SK-N-SH (cell line): ENCODE measurements around the gene PALM. TPM values are rescaled to one million over a fixed set of nuclear protein-coding genes. Genes with fewer than 3 reads are reported as not detected.

Experiments used
- CTCF ChIA-PET: fragments of 300-600, 350-600 bp; formaldehyde crosslinking; extraction: SDS; loops from one replicate; lab custom pipeline; 2021; lab: Yijun Ruan, JAX
- POLR2A ChIA-PET: fragments of 350-600 bp; sonication (Branson Sonifier 250); formaldehyde crosslinking; extraction: SDS; loops from one replicate; lab custom pipeline; 2020; ENCODE audit warnings: antibody characterized with exemption, inconsistent platforms; lab: Yijun Ruan, JAX
- DNase-seq: peaks from one replicate; pipeline ENCODE4 v3.0.0; 2012
- H2AFZ ChIP-seq: fragments of 200-600 bp; sonication (generic); 2 replicates; pipeline ENCODE4 v1.8.1; 2016; ENCODE audit warnings: antibody characterized with exemption, mild to moderate bottlenecking, low read depth
- H3F3A ChIP-seq: fragments of 200-600 bp; sonication (generic); replicated peaks from 2 replicates; pipeline ENCODE3; 2016; ENCODE audit warnings: antibody characterized with exemption, mild to moderate bottlenecking; ENCODE audit not compliant: insufficient read depth
- H3K27ac ChIP-seq, 2 experiments: fragments of 200-500 bp in 1 of 2; fragments of 200-600 bp in 1 of 2; sonication (Bioruptor generic) in 1 of 2; sonication (generic), shearing (Covaris generic) in 1 of 2; 2 replicates each; pipeline versions ENCODE4 v1.5.1 to v1.6.1; 2014 to 2016; ENCODE audit warnings: low read depth in 2 of 2, inconsistent platforms in 1 of 2, low read length in 1 of 2, mild to moderate bottlenecking in 1 of 2, mixed read lengths in 1 of 2
- H3K27me3 ChIP-seq: fragments of 200-600 bp; sonication (generic), shearing (Covaris generic); 2 replicates; pipeline ENCODE4 v1.6.1; 2016; ENCODE audit warnings: mixed run types; ENCODE audit not compliant: insufficient read depth
- H3K36me3 ChIP-seq, 2 experiments: fragments of 200-500 bp in 1 of 2; fragments of 200-600 bp in 1 of 2; sonication (Bioruptor generic) in 1 of 2; sonication (generic) in 1 of 2; replicated peaks in 1 of 2; 2 replicates each; pipeline versions ENCODE3 to v1.5.1; 2014 to 2016; ENCODE audit warnings: low read length in 1 of 2, mild to moderate bottlenecking in 1 of 2; ENCODE audit not compliant: insufficient read depth in 2 of 2, control insufficient read depth in 1 of 2
- H3K4me1 ChIP-seq, 2 experiments: fragments of 200-500 bp in 1 of 2; fragments of 200-600 bp in 1 of 2; sonication (Bioruptor generic) in 1 of 2; sonication (generic), shearing (Covaris generic) in 1 of 2; 2 replicates each; pipeline versions ENCODE4 v1.5.1 to v1.6.1; 2014 to 2016; ENCODE audit warnings: low read depth in 1 of 2, low read length in 1 of 2, mixed run types in 1 of 2; ENCODE audit not compliant: insufficient read depth in 2 of 2, control insufficient read depth in 1 of 2
- H3K4me2 ChIP-seq: fragments of 200-600 bp; sonication (generic), shearing (Covaris generic); 2 replicates; pipeline ENCODE4 v1.6.1; 2017; ENCODE audit warnings: mixed run types
- H3K4me3 ChIP-seq, 2 experiments: fragments of 200-500 bp in 1 of 2; fragments of 200-600 bp in 1 of 2; sonication (Bioruptor generic) in 1 of 2; sonication (generic), shearing (Covaris generic) in 1 of 2; 2 replicates each; pipeline versions ENCODE4 v1.5.1 to v1.8.1; 2014 to 2016; ENCODE audit warnings: low read depth in 2 of 2, inconsistent platforms in 1 of 2, low read length in 1 of 2, mild to moderate bottlenecking in 1 of 2, mixed read lengths in 1 of 2, moderate library complexity in 1 of 2
- H3K79me2 ChIP-seq: fragments of 200-600 bp; sonication (generic); 2 replicates; pipeline ENCODE4 v1.8.1; 2017; ENCODE audit warnings: mild to moderate bottlenecking; ENCODE audit not compliant: insufficient read depth
- H3K9ac ChIP-seq: fragments of 200-600 bp; sonication (generic); 2 replicates; pipeline ENCODE4 v1.6.1; 2017; ENCODE audit warnings: mixed run types
- H3K9me2 ChIP-seq: fragments of 200-600 bp; sonication (generic); 2 replicates; pipeline ENCODE4 v1.6.1; 2017; ENCODE audit warnings: mixed run types
- H3K9me3 ChIP-seq: fragments of 200-600 bp; sonication (generic); 2 replicates; pipeline ENCODE4 v1.6.1; 2017; ENCODE audit warnings: mixed run types, mild to moderate bottlenecking, moderate library complexity
- H4K20me1 ChIP-seq: fragments of 200-600 bp; sonication (generic); 2 replicates; pipeline ENCODE4 v1.6.1; 2017; ENCODE audit warnings: mild to moderate bottlenecking, mixed run types; ENCODE audit not compliant: insufficient read depth
- MEF2A ChIP-seq: IDR thresholded peaks from 2 replicates; pipeline ENCODE4 v1.4.0; 2012; ENCODE audit warnings: low read depth, borderline replicate concordance
- NRF1 ChIP-seq: IDR thresholded peaks from 2 replicates; pipeline ENCODE4 v1.6.1; 2012; ENCODE audit warnings: low read depth, mild to moderate bottlenecking, low read length
- RAD21 ChIP-seq: IDR thresholded peaks from 2 replicates; pipeline ENCODE4 v1.6.1; 2012; ENCODE audit warnings: mild to moderate bottlenecking, low read length
- RCOR1 ChIP-seq: fragments of 150-350 bp; IDR thresholded peaks from 2 replicates; pipeline ENCODE4 v1.6.1; 2017; ENCODE audit warnings: antibody characterized with exemption, low read length
- TEAD4 ChIP-seq: IDR thresholded peaks from 2 replicates; pipeline ENCODE4 v1.4.0; 2012; ENCODE audit warnings: mild to moderate bottlenecking, borderline replicate concordance; ENCODE audit not compliant: insufficient read depth
- WGBS: methylation state at CpG from one replicate; pipeline ENCODE4 v1.1.6; 2017; ENCODE audit warnings: low lambda C conversion rate; 5-methylcytosine and 5-hydroxymethylcytosine counted together
- polyA plus RNA-seq, 3 experiments: library from polyadenylated mRNA; depleted of rRNA; stranded (reverse); fragments of >200 nt; gene quantifications; 2 replicates each; pipeline ENCODE4 v1.2.3, GENCODE V29; 2012
- TF ChIP-seq, protein P1 (sequence below): IDR thresholded peaks from 2 replicates; pipeline ENCODE4 v1.4.0; 2012; ENCODE audit warnings: low read depth
- TF ChIP-seq, protein P2 (sequence below): IDR thresholded peaks from 2 replicates; pipeline ENCODE4 v1.6.1; 2012; ENCODE audit warnings: mild to moderate bottlenecking, low read depth, low read length, moderate library complexity
- TF ChIP-seq, protein P3 (sequence below): IDR thresholded peaks from 2 replicates; pipeline ENCODE4 v1.4.0; 2012; ENCODE audit warnings: low read depth, borderline replicate concordance
- TF ChIP-seq, protein P4 (sequence below): fragments of 150-350 bp; IDR thresholded peaks from 2 replicates; pipeline ENCODE4 v1.6.1; 2016; ENCODE audit warnings: mild to moderate bottlenecking, low read depth, low read length

Gene PALM
- polyA plus RNA-seq, 1 of the 3 experiments (the other 2 are of a cell fraction), result 15.6 TPM

DNA sequence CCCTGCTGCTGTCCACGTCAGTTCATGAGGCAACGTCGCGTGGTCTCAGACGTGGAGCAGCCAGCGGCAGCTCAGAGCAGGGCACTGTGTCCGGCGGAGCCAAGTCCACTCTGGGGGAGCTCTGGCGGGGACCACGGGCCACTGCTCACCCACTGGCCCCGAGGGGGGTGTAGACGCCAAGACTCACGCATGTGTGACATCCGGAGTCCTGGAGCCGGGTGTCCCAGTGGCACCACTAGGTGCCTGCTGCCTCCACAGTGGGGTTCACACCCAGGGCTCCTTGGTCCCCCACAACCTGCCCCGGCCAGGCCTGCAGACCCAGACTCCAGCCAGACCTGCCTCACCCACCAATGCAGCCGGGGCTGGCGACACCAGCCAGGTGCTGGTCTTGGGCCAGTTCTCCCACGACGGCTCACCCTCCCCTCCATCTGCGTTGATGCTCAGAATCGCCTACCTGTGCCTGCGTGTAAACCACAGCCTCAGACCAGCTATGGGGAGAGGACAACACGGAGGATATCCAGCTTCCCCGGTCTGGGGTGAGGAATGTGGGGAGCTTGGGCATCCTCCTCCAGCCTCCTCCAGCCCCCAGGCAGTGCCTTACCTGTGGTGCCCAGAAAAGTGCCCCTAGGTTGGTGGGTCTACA lies 25.9 kb upstream of the PALM start:
- Histone ChIP-seq H3K36me3 (peaks cover 0 to 3% of the 10 kb centered on the region in 2 experiments), H3K9me3 (no peaks in the 10 kb centered on the region), H3F3A (peaks cover 5% of the 10 kb centered on the region), H4K20me1 (no peaks in the 10 kb centered on the region), H2AFZ (no peak overlapping the region), H3K9ac (no peak overlapping the region), H3K4me1 (peaks cover 4 to 12% of the 10 kb centered on the region in 2 experiments; a peak in 3 of 4 replicates), H3K9me2 (no peaks in the 10 kb centered on the region), H3K79me2 (peaks cover 19% of the 10 kb centered on the region), H3K27me3 (no peaks in the 10 kb centered on the region), H3K27ac (no peak overlapping the region), H3K4me3 (no peak overlapping the region), H3K4me2 (no peak overlapping the region)
- ChIA-PET CTCF (interaction anchor here (0.9 kb wide), 1 partner anchor 25 kb away, joined by 5 read pairs; no protein-coding TSS in a partner anchor), POLR2A (no interaction called here)
- TF ChIP-seq RCOR1 (no peak), NRF1 (no peak)
- WGBS, result 100% methylated on average over 5 of the region's 25 CpGs
- no peak for DNase-seq

DNA sequence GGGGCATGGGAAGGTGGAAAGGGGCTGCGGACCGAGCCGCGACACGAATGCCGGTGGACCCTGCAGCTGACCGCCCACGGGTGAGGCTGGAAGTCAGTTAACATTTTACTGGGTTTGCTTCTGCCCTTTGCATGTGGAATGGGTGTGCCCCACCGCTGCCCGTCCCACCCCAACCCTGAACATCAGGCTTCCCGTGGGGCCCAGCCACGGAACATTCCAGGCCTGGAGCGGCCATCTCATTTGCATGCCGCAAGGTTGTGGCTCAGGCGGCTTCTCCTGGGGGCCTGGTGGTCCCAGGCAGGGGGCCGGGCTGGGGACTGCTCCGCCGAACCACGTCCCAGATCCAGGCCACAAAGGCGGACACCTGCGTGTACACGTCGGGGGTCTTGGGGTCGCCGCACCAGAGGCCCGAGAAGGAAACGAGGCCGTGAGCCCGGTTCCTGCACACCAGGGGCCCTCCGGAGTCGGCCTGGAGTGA lies 23.2 kb upstream of the PALM start:
- ChIA-PET CTCF (interaction anchor here (0.5 kb wide), 1 partner anchor 49 kb away, joined by 3 read pairs; no protein-coding TSS in a partner anchor), POLR2A (no interaction called here)
- no peak overlapping the region for H3K27ac ChIP-seq
- H3K9ac ChIP-seq, result no peak overlapping the region
- DNase-seq, result no peak
- TF ChIP-seq, protein P1, sequence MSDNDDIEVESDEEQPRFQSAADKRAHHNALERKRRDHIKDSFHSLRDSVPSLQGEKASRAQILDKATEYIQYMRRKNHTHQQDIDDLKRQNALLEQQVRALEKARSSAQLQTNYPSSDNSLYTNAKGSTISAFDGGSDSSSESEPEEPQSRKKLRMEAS, result no peak
- TF ChIP-seq TEAD4, result no peak
- no peak for TF ChIP-seq MEF2A
- WGBS, result 83% methylated on average over 10 of the region's 31 CpGs
- H2AFZ ChIP-seq, result no peak overlapping the region
- no peak overlapping the region for H3K4me2 ChIP-seq
- H3K36me3 ChIP-seq, result no peaks in the 10 kb centered on the region
- H3K27me3 ChIP-seq, result no peaks in the 10 kb centered on the region
- peaks cover 0 to 4% of the 10 kb centered on the region in 2 experiments; a peak in 1 of 4 replicates for H3K4me1 ChIP-seq
- H3K79me2 ChIP-seq, result no peaks in the 10 kb centered on the region
- H3K9me3 ChIP-seq, result no peaks in the 10 kb centered on the region
- no peak overlapping the region for H3K4me3 ChIP-seq
- no peaks in the 10 kb centered on the region for H4K20me1 ChIP-seq
- H3K9me2 ChIP-seq, result no peaks in the 10 kb centered on the region
- H3F3A ChIP-seq, result no peaks in the 10 kb centered on the region

DNA sequence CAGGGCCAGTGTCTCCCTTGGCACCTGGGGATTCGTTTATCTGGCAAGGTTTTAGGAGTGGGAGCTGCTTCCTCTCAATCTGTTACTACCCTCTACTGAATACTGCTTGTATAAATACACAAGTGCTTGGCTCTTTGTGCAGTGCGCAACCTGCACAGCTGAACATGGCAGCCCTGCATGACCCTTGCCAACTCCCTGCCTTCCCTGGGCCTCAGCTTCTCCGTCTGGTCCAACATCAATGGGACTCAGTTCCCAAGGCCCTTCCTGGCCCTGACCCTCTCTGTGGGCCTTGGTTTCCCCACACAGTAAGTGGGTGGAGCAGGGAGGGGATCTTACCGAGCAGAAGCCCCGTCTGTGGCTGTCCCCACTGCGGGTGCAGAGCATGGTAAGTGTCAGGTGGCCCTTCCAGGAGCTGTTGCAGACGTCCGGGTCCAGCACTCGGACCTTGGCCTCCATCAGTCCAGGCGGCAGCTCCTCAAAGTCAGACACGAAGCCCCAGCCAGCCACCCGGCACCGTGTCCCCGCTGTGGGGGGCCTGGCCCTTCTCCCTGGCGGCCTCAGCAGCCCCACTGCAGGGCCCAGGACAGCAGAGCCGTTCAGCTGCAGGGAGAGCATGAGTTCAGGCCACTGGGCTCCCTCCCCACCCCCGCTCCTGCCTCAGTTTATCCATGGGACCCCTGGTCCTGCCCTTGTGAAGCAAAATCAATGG lies 22.0 kb upstream of the PALM start:
- Histone ChIP-seq H2AFZ (no peak overlapping the region), H3K27me3 (no peaks in the 10 kb centered on the region), H4K20me1 (no peaks in the 10 kb centered on the region), H3K4me1 (no peaks in the 10 kb centered on the region), H3K27ac (no peak overlapping the region), H3K4me2 (no peak overlapping the region), H3K36me3 (no peaks in the 10 kb centered on the region), H3K79me2 (no peaks in the 10 kb centered on the region), H3F3A (no peaks in the 10 kb centered on the region), H3K9me2 (no peaks in the 10 kb centered on the region), H3K9me3 (no peaks in the 10 kb centered on the region), H3K4me3 (no peak overlapping the region), H3K9ac (no peak overlapping the region)
- DNase-seq, result no peak
- 28% methylated on average over 3 of the region's 17 CpGs for WGBS
- ChIA-PET POLR2A (no interaction called here), CTCF (no interaction called here)
- TF ChIP-seq, protein P2, sequence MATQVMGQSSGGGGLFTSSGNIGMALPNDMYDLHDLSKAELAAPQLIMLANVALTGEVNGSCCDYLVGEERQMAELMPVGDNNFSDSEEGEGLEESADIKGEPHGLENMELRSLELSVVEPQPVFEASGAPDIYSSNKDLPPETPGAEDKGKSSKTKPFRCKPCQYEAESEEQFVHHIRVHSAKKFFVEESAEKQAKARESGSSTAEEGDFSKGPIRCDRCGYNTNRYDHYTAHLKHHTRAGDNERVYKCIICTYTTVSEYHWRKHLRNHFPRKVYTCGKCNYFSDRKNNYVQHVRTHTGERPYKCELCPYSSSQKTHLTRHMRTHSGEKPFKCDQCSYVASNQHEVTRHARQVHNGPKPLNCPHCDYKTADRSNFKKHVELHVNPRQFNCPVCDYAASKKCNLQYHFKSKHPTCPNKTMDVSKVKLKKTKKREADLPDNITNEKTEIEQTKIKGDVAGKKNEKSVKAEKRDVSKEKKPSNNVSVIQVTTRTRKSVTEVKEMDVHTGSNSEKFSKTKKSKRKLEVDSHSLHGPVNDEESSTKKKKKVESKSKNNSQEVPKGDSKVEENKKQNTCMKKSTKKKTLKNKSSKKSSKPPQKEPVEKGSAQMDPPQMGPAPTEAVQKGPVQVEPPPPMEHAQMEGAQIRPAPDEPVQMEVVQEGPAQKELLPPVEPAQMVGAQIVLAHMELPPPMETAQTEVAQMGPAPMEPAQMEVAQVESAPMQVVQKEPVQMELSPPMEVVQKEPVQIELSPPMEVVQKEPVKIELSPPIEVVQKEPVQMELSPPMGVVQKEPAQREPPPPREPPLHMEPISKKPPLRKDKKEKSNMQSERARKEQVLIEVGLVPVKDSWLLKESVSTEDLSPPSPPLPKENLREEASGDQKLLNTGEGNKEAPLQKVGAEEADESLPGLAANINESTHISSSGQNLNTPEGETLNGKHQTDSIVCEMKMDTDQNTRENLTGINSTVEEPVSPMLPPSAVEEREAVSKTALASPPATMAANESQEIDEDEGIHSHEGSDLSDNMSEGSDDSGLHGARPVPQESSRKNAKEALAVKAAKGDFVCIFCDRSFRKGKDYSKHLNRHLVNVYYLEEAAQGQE, result no peak
- TF ChIP-seq RAD21 (no peak), NRF1 (no peak)
- TF ChIP-seq, protein P3, sequence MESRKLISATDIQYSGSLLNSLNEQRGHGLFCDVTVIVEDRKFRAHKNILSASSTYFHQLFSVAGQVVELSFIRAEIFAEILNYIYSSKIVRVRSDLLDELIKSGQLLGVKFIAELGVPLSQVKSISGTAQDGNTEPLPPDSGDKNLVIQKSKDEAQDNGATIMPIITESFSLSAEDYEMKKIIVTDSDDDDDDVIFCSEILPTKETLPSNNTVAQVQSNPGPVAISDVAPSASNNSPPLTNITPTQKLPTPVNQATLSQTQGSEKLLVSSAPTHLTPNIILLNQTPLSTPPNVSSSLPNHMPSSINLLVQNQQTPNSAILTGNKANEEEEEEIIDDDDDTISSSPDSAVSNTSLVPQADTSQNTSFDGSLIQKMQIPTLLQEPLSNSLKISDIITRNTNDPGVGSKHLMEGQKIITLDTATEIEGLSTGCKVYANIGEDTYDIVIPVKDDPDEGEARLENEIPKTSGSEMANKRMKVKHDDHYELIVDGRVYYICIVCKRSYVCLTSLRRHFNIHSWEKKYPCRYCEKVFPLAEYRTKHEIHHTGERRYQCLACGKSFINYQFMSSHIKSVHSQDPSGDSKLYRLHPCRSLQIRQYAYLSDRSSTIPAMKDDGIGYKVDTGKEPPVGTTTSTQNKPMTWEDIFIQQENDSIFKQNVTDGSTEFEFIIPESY, result no peak
- TF ChIP-seq, protein P4, sequence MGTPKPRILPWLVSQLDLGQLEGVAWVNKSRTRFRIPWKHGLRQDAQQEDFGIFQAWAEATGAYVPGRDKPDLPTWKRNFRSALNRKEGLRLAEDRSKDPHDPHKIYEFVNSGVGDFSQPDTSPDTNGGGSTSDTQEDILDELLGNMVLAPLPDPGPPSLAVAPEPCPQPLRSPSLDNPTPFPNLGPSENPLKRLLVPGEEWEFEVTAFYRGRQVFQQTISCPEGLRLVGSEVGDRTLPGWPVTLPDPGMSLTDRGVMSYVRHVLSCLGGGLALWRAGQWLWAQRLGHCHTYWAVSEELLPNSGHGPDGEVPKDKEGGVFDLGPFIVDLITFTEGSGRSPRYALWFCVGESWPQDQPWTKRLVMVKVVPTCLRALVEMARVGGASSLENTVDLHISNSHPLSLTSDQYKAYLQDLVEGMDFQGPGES, result no peak
